ENCODE results near the gene BCL2.
"Not testable (repeated sequence)": the region's sequence is repeated elsewhere in the genome, so short reads cannot be mapped to it uniquely, and the experiment has no call there.

The BCL2 gene

GRCh38 chr18:63229971-63230370 lies 89.6 kb downstream of the BCL2 start:
- no peak for DNase-seq

GRCh38 chr18:63225434-63225833 lies 94.1 kb downstream of the BCL2 start:
- no peak for DNase-seq

GRCh38 chr18:63224630-63225029 lies 94.9 kb downstream of the BCL2 start:
- DNase-seq = no peak

GRCh38 chr18:63223837-63224236 lies 95.7 kb downstream of the BCL2 start:
- DNase-seq = no peak

- DNase-seq = no peak
Measured at GRCh38 chr18:63220903-63221302, 98.7 kb downstream of the BCL2 start.

- DNase-seq = no peak
Measured at GRCh38 chr18:63218472-63218871, 101.1 kb downstream of the BCL2 start.

GRCh38 chr18:63216516-63217311 lies 102.9 kb downstream of the BCL2 start:
- no peak for DNase-seq

- DNase-seq = no peak
Measured at GRCh38 chr18:63213936-63214671, 105.5 kb downstream of the BCL2 start.

GRCh38 chr18:63213331-63213900 lies 106.2 kb downstream of the BCL2 start:
- no peak for DNase-seq

GRCh38 chr18:63210521-63210920 lies 109.0 kb downstream of the BCL2 start:
- DNase-seq = no peak

- DNase-seq = no peak
Measured at GRCh38 chr18:63208676-63209075, 110.9 kb downstream of the BCL2 start.

GRCh38 chr18:63207835-63208234 lies 111.7 kb downstream of the BCL2 start:
- DNase-seq = no peak

- DNase-seq = no peak
Measured at GRCh38 chr18:63207143-63207790, 112.3 kb downstream of the BCL2 start.

- DNase-seq = no peak
Measured at GRCh38 chr18:63206433-63207142, 113.0 kb downstream of the BCL2 start.

GRCh38 chr18:63205791-63206252 lies 113.7 kb downstream of the BCL2 start:
- DNase-seq = no peak

GRCh38 chr18:63203497-63203896 lies 116.1 kb downstream of the BCL2 start:
- no peak for DNase-seq

- no peak for DNase-seq
Measured at GRCh38 chr18:63202828-63203227, 116.7 kb downstream of the BCL2 start.

- DNase-seq = not testable (repeated sequence)
Measured at GRCh38 chr18:63201456-63201855, 118.1 kb downstream of the BCL2 start.

GRCh38 chr18:63199743-63200241 lies 119.8 kb downstream of the BCL2 start:
- no peak for DNase-seq

- DNase-seq = no peak
Measured at GRCh38 chr18:63198868-63199742, 120.5 kb downstream of the BCL2 start.

- DNase-seq = no peak
Measured at GRCh38 chr18:63198098-63198760, 121.3 kb downstream of the BCL2 start.
